ENCODE data around the gene VAV2. TPM values are rescaled to one million over a fixed set of nuclear protein-coding genes. Genes with fewer than 3 reads are reported as not detected.
"Not testable (repeated sequence)": the region's sequence is repeated elsewhere in the genome, so short reads cannot be mapped to it uniquely, and the experiment has no call there.

The VAV2 gene
- total RNA-seq, 1 donor from 2014 or later, result 80.6 TPM

- H3K4me1 Mint-ChIP-seq (ENCODE audit: low read depth), result peaks cover 46% of the 10 kb centered on the region
- TF ChIP-seq, protein P1, sequence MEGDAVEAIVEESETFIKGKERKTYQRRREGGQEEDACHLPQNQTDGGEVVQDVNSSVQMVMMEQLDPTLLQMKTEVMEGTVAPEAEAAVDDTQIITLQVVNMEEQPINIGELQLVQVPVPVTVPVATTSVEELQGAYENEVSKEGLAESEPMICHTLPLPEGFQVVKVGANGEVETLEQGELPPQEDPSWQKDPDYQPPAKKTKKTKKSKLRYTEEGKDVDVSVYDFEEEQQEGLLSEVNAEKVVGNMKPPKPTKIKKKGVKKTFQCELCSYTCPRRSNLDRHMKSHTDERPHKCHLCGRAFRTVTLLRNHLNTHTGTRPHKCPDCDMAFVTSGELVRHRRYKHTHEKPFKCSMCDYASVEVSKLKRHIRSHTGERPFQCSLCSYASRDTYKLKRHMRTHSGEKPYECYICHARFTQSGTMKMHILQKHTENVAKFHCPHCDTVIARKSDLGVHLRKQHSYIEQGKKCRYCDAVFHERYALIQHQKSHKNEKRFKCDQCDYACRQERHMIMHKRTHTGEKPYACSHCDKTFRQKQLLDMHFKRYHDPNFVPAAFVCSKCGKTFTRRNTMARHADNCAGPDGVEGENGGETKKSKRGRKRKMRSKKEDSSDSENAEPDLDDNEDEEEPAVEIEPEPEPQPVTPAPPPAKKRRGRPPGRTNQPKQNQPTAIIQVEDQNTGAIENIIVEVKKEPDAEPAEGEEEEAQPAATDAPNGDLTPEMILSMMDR (IDR thresholded peaks at IDR 0.05; ENCODE audit: unreplicated experiment), result no peak
- H3K27ac Mint-ChIP-seq, result no peak overlapping the region
- peaks cover 5% of the 10 kb centered on the region for H3K36me3 Mint-ChIP-seq (ENCODE audit: insufficient read depth)
- H3K9me3 Mint-ChIP-seq (ENCODE audit: low read depth), result peaks cover 9% of the 10 kb centered on the region
- DNase-seq (ENCODE audit: low spot score, unreplicated experiment), result no peak
- no peak overlapping the region for H3K4me3 Mint-ChIP-seq (ENCODE audit: low read depth)
- no peaks in the 10 kb centered on the region for H3K27me3 Mint-ChIP-seq
Measured at GRCh38 chr9:133960568-133961129, 31.5 kb downstream of the VAV2 start.

DNA sequence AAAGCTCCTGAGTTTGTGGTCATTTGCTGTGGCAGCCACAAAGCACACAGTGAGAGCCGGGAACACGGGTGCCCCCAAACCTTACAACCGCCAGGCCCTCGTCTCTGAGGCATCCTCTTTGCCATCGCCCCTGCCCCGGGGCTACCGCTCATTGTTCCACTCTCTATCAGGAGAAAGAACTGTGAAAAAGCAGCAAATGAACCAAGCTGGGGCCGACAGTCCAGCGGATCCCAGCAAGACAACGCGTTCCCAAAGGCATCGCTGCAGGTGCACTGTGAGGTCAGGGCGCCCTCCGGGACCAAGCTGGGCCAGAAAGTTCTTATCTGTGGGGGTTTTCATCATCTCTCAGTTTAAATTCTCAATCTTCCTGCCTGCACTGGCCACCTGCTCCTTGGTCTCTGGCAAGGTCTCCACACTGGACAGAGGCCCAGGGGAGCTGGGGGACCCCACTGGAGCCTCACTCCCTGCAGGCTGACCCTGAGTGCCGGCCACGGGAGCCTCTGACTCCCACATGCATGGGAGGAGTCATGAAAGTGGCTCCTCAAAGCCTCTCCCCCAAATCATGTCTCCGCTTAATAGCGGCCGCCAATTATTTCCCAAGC, 32.1 kb downstream of the VAV2 start:
- Mint-ChIP-seq H3K27me3 (no peaks in the 10 kb centered on the region), H3K4me3 (ENCODE audit: low read depth) (no peak overlapping the region), H3K4me1 (ENCODE audit: low read depth) (peaks cover 46% of the 10 kb centered on the region), H3K27ac (no peak overlapping the region), H3K36me3 (ENCODE audit: insufficient read depth) (peaks cover 4% of the 10 kb centered on the region), H3K9me3 (ENCODE audit: low read depth) (peaks cover 7% of the 10 kb centered on the region)
- DNase-seq (ENCODE audit: low spot score, unreplicated experiment), result no peak
- TF ChIP-seq, protein P1 (IDR thresholded peaks at IDR 0.05; ENCODE audit: unreplicated experiment), result no peak

GRCh38 chr9:133959171-133959570, 33.0 kb downstream of the VAV2 start:
- H3K4me1 Mint-ChIP-seq (ENCODE audit: low read depth), result peaks cover 46% of the 10 kb centered on the region
- no peaks in the 10 kb centered on the region for H3K27me3 Mint-ChIP-seq
- peaks cover 2% of the 10 kb centered on the region for H3K36me3 Mint-ChIP-seq (ENCODE audit: insufficient read depth)
- no peak overlapping the region for H3K4me3 Mint-ChIP-seq (ENCODE audit: low read depth)
- TF ChIP-seq, protein P1 (IDR thresholded peaks at IDR 0.05; ENCODE audit: unreplicated experiment), result no peak
- no peaks in the 10 kb centered on the region for H3K9me3 Mint-ChIP-seq (ENCODE audit: low read depth)
- no peak overlapping the region for H3K27ac Mint-ChIP-seq
- DNase-seq (ENCODE audit: low spot score, unreplicated experiment), result no peak

- no peak for DNase-seq (ENCODE audit: low spot score, unreplicated experiment)
- TF ChIP-seq, protein P1 (IDR thresholded peaks at IDR 0.05; ENCODE audit: unreplicated experiment), result no peak
- Mint-ChIP-seq H3K4me3 (ENCODE audit: low read depth) (no peak overlapping the region), H3K27me3 (no peaks in the 10 kb centered on the region), H3K36me3 (ENCODE audit: insufficient read depth) (peaks cover 2% of the 10 kb centered on the region), H3K9me3 (ENCODE audit: low read depth) (no peaks in the 10 kb centered on the region), H3K4me1 (ENCODE audit: low read depth) (peaks cover 46% of the 10 kb centered on the region), H3K27ac (no peak overlapping the region)
Measured at GRCh38 chr9:133958756-133959155, 33.4 kb downstream of the VAV2 start.

DNA sequence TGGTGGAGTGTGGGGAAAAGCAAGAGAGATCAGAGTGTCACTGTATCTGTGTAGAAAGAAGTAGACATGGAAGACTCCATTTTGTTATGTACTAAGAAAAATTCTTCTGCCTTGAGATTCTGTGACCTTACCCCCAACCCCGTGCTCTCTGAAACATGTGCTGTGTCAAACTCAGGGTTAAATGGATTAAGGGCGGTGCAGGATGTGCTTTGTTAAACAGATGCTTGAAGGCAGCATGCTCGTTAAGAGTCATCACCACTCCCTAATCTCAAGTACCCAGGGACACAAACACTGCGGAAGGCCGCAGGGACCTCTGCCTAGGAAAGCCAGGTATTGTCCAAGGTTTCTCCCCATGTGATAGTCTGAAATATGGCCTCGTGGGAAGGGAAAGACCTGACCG, 34.4 kb downstream of the VAV2 start:
- not testable (repeated sequence) for H3K36me3 Mint-ChIP-seq (ENCODE audit: insufficient read depth); H3K4me3 Mint-ChIP-seq (ENCODE audit: low read depth); H3K27me3 Mint-ChIP-seq; H3K27ac Mint-ChIP-seq; H3K9me3 Mint-ChIP-seq (ENCODE audit: low read depth); DNase-seq (ENCODE audit: low spot score, unreplicated experiment)
- H3K4me1 Mint-ChIP-seq (ENCODE audit: low read depth), result peaks cover 43% of the 10 kb centered on the region

- H3K36me3 Mint-ChIP-seq (ENCODE audit: insufficient read depth), result peaks cover 1% of the 10 kb centered on the region
- peaks cover 40% of the 10 kb centered on the region for H3K4me1 Mint-ChIP-seq (ENCODE audit: low read depth)
- H3K27ac Mint-ChIP-seq, result no peak overlapping the region
- H3K4me3 Mint-ChIP-seq (ENCODE audit: low read depth), result no peak overlapping the region
- TF ChIP-seq, protein P1 (IDR thresholded peaks at IDR 0.05; ENCODE audit: unreplicated experiment), result no peak
- H3K9me3 Mint-ChIP-seq (ENCODE audit: low read depth), result no peaks in the 10 kb centered on the region
- no peak for DNase-seq (ENCODE audit: low spot score, unreplicated experiment)
- H3K27me3 Mint-ChIP-seq, result no peaks in the 10 kb centered on the region
Measured at GRCh38 chr9:133957328-133957727, 34.8 kb downstream of the VAV2 start.

All from progenitor cell of endocrine pancreas (in vitro differentiated cells).